Activated CD8-positive, alpha-beta T cell treated with anti-CD3 and anti-CD28 coated beads for 36 hours (primary cell): ENCODE data around the gene ITPR1. TPM values are rescaled to one million over a fixed set of nuclear protein-coding genes. Genes with fewer than 3 reads are reported as not detected.

ENCODE experiments used
- ATAC-seq: fragments of 200-7000 bp; cut with Tn5 transposase; one replicate; pipeline ENCODE4 v1.10.0; 2021; ENCODE audit warnings: mild to moderate bottlenecking, moderate library complexity
- CTCF ChIA-PET: fragments of 350-600 bp; sonication (Branson Sonifier 250); formaldehyde crosslinking; loops from one replicate; lab custom pipeline; 2021; ENCODE audit warnings: antibody characterized with exemption; lab: Charles Lee
- POLR2A ChIA-PET: fragments of 350-600 bp; sonication (Branson Sonifier 250); formaldehyde crosslinking; loops from one replicate; lab custom pipeline; 2021; ENCODE audit warnings: antibody characterized with exemption; lab: Charles Lee
- DNase-seq: peaks from one replicate; pipeline ENCODE4 v3.0.0-alpha.2; 2020
- H3K27ac Mint-ChIP-seq: one replicate; pipeline ENCODE4 v1.8.0; 2021; ENCODE audit warnings: mild to moderate bottlenecking, mixed read lengths
- H3K27me3 Mint-ChIP-seq: one replicate; pipeline ENCODE4 v1.8.0; 2021; ENCODE audit warnings: mixed read lengths
- H3K36me3 Mint-ChIP-seq: one replicate; pipeline ENCODE4 v1.8.0; 2021; ENCODE audit warnings: low read depth, mixed read lengths
- H3K4me1 Mint-ChIP-seq: one replicate; pipeline ENCODE4 v1.8.0; 2021; ENCODE audit warnings: low read depth, mixed read lengths
- H3K4me3 Mint-ChIP-seq: one replicate; pipeline ENCODE4 v1.8.0; 2021; ENCODE audit warnings: mild to moderate bottlenecking, moderate library complexity, mixed read lengths
- H3K9me3 Mint-ChIP-seq: one replicate; pipeline ENCODE4 v1.8.0; 2021; ENCODE audit warnings: mixed read lengths
- intact Hi-C: fragments of 100-400 bp; cut with micrococcal nuclease; formaldehyde crosslinking; loops from one replicate; pipeline ENCODE4 v1.10.0; 2022
- total RNA-seq, 2 experiments: library from RNA; stranded (reverse); gene quantifications; one replicate each; pipeline ENCODE4 v1.2.3, GENCODE V29; 2021
- TF ChIP-seq, protein P1 (sequence below): fragments of 200-600 bp; IDR thresholded peaks from one replicate; pipeline ENCODE4 v1.8.0; 2022; ENCODE audit warnings: antibody characterized with exemption, mild to moderate bottlenecking

The ITPR1 gene
- total RNA-seq, 2 experiments from 2014 or later, result 93.9 to 98.2 TPM

DNA sequence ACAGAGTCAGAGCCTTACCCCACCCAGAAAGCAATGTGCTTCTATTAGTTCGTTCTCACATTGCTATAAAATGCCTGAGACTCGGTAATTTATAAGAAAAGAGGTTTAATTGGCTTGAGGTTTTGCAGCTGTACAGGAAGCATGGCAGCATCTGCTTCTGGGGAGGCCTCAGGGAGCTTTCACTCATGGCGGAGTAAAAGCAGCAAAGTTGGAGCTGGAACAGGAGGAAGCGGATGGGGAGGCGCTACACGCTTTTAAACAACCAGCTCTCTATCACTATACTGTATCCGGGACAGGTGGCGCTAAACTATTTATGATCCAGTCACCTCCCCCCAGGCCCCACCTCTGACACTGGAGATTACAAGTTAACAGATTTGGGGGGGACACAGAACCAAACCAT lies 309.8 kb downstream of the ITPR1 start:
- TF ChIP-seq, protein P1, sequence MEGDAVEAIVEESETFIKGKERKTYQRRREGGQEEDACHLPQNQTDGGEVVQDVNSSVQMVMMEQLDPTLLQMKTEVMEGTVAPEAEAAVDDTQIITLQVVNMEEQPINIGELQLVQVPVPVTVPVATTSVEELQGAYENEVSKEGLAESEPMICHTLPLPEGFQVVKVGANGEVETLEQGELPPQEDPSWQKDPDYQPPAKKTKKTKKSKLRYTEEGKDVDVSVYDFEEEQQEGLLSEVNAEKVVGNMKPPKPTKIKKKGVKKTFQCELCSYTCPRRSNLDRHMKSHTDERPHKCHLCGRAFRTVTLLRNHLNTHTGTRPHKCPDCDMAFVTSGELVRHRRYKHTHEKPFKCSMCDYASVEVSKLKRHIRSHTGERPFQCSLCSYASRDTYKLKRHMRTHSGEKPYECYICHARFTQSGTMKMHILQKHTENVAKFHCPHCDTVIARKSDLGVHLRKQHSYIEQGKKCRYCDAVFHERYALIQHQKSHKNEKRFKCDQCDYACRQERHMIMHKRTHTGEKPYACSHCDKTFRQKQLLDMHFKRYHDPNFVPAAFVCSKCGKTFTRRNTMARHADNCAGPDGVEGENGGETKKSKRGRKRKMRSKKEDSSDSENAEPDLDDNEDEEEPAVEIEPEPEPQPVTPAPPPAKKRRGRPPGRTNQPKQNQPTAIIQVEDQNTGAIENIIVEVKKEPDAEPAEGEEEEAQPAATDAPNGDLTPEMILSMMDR, result no peak
- Mint-ChIP-seq H3K4me3 (no peak overlapping the region), H3K36me3 (peaks cover 91% of the 10 kb centered on the region), H3K27ac (no peak overlapping the region), H3K9me3 (no peaks in the 10 kb centered on the region), H3K4me1 (peaks cover 36% of the 10 kb centered on the region), H3K27me3 (no peaks in the 10 kb centered on the region)
- no peak for DNase-seq
- POLR2A ChIA-PET, result interaction anchor here (1.2 kb wide), 1 partner anchor 9 kb away, joined by 4 read pairs; no protein-coding TSS in a partner anchor
- intact Hi-C loops, result no loop called here
- ATAC-seq, result no peak
- CTCF ChIA-PET, result no interaction called here

DNA sequence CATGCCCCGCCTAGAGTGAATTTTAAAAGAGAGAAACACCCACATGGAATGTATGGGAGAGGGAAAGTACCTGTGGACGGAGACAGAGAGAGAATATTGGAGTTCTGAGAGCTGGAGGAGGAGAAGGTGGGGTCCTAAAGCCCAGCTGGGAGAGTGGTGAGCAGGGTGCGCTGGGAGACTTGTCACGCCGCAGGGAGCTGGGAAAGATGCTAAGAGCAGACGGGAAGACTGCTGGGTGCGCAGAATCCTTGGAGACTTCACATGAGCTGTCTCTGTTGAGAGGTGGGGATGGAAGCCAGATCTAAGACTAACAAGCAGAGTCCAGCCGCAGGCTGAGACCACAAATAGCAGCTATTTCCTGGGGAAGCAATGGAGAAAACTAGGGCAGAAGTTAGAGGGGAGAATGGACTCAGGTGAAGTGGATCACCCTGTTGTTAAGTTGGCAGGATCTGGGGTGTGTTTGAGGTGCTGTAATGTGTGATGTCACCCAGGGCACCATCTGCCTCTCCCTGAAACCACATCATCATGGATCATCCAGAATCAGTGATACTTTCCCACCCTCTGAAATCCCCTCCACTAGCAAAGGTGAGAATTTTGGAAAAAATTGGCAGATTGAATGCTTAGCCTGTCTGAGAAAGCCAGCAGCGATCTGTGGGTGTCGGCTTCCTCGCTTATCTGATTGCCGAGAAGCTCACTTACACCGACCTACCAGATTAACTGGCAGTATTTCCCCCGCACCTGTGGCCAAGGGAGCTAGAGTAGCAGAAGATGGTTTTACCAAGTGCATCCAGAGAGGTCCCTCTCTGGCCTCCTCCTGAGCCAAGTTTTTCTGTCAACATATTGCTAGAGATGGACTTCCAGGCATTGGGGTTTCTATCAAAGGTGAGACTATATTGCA lies 311.3 kb downstream of the ITPR1 start:
- H3K4me1 Mint-ChIP-seq, result peaks cover 36% of the 10 kb centered on the region
- no peak for DNase-seq
- TF ChIP-seq, protein P1, result no peak
- intact Hi-C loops, result no loop called here
- POLR2A ChIA-PET, result interaction anchor here (0.6 to 1.1 kb wide), 3 partner anchors 14 to 136 kb away, joined by 3 read pairs; no protein-coding TSS in a partner anchor
- peak overlapping the region; percentile 73 for H3K27ac Mint-ChIP-seq
- peaks cover 85% of the 10 kb centered on the region for H3K36me3 Mint-ChIP-seq
- CTCF ChIA-PET, result interaction anchor here (1.0 to 2.1 kb wide), 4 partner anchors 9 to 172 kb away, joined by 3 to 8 read pairs (median 4); no protein-coding TSS in a partner anchor
- ATAC-seq, result no peak
- H3K27me3 Mint-ChIP-seq, result no peaks in the 10 kb centered on the region
- no peaks in the 10 kb centered on the region for H3K9me3 Mint-ChIP-seq
- H3K4me3 Mint-ChIP-seq, result no peak overlapping the region

DNA sequence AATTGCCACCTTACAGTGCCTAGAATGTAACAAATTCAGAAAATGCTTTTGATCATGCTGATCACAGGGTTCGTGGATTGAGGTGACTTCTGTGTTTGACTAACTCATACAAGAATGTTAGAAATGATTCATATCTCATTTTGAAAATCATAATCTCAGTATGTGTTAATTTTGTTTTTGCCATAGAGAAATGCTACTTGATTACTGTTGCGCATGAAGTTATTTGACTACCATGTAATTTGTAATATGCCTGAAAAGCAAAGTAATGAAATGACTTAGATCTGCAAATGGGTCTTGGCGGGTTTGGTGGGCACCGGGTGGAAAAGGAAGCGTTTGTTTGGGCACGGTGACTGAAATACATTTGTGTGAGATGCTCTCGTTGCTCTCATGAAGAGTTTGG lies 312.5 kb downstream of the ITPR1 start:
- TF ChIP-seq, protein P1, result no peak
- Mint-ChIP-seq H3K27me3 (no peaks in the 10 kb centered on the region), H3K27ac (peak overlapping the region; percentile 73), H3K36me3 (peaks cover 77% of the 10 kb centered on the region), H3K9me3 (no peaks in the 10 kb centered on the region), H3K4me3 (peak overlapping the region; percentile 34), H3K4me1 (peaks cover 40% of the 10 kb centered on the region)
- ATAC-seq (peak; percentile 86), DNase-seq (peak; percentile 69)
- CTCF ChIA-PET, result interaction anchor here (1.6 to 1.7 kb wide), 2 partner anchors 16 to 94 kb away, joined by 8 to 9 read pairs; no protein-coding TSS in a partner anchor
- intact Hi-C loops, result no loop called here
- POLR2A ChIA-PET, result interaction anchor here (0.9 to 2.2 kb wide), 5 partner anchors 13 to 173 kb away, joined by 3 to 14 read pairs (median 5); partner anchors contain the start of gene BHLHE40

DNA sequence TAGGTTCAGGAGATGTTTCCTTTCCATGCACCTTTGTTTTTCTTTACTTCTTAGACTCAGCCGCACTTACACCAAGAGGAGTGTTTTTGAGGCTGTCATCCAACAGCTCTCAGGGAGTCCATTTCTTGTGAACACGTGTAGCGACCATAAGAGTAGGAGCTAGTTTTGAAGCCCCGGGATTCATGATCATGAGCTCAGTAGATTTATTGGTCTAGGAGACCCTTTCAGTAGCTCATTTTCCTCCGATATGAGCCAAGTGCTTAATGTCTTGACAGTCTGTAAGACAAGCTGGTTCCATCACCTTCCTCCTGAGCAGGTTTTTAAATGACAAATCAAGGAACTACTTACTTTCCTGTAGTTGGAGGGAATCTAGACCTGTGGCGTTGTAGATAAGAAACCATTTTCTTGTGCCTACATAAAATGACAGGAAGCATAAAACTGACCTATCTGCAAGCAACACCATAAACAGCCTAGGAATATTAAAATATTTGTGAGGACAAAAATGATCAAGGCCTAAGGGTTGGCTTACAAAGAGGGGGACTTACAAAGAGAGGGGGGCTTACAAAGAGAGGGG lies 313.5 kb downstream of the ITPR1 start:
- no peaks in the 10 kb centered on the region for H3K9me3 Mint-ChIP-seq
- no peaks in the 10 kb centered on the region for H3K27me3 Mint-ChIP-seq
- peak overlapping the region; percentile 32 for H3K4me3 Mint-ChIP-seq
- TF ChIP-seq, protein P1, result no peak
- POLR2A ChIA-PET, result interaction anchor here (0.8 to 2.2 kb wide), 9 partner anchors 8 to 172 kb away, joined by 3 to 14 read pairs (median 4); partner anchors contain the start of gene BHLHE40
- DNase-seq (no peak), ATAC-seq (no peak)
- intact Hi-C loops, result no loop called here
- peaks cover 77% of the 10 kb centered on the region for H3K36me3 Mint-ChIP-seq
- H3K27ac Mint-ChIP-seq, result peak overlapping the region; percentile 14
- H3K4me1 Mint-ChIP-seq, result peaks cover 38% of the 10 kb centered on the region
- CTCF ChIA-PET, result interaction anchor here (0.6 to 1.7 kb wide), 6 partner anchors 9 to 95 kb away, joined by 3 to 9 read pairs (median 4); no protein-coding TSS in a partner anchor
